ENCODE data around the gene ZNF324B. TPM values are rescaled to one million over a fixed set of nuclear protein-coding genes. Genes with fewer than 3 reads are reported as not detected.

The ZNF324B gene
- total and polyA plus RNA-seq, 10 of the 15 experiments (the other 5 are each of a cell fraction or from before 2014, with no cell fraction given): 0.11 to 12.8 (median 4.0) TPM

DNA sequence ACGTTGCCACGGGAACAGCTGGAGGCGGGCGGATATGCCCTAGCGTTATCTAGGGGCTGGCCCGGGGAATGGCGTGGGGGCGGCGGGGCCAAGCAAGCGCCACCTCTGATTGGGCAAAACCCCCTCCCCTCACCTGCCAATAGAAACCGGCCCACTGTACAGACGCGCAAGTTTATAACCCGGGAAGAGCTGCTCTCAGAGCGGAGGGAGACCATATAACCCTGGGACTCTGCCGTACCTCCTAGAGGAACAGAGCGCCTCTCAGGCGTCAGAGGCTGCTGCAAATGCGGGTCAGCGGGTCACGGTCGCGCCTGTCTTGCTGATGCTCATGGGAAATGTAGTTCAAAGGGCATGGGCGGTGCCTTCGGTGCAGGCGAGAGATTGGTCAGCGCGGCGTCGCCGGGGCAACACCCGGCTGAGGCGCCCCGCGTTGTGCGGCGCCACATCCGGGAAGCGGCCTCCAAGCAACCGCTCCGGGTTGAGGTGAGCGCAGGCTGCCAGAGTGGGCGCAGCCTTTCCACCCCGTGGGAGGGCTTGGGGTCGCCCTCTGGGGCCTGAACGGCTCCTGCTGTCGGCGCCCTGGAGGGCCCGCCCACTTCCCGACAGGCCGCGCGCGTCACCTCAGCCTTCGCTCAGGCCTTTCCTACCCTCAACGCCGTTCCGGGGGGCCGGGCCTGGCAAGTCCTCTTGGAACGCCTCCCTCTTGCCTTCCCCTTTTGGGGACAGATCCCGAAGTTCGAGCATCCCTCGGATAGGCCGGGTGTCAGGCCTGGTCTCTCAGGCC is 24.5 kb downstream of the ZNF324B start, which contains the start of gene ZNF446 (continued):
- no peak for TF ChIP-seq ZNF24 (IDR thresholded peaks at IDR 0.05)
- no peak for TF ChIP-seq HDAC2 (IDR thresholded peaks at IDR 0.05)
- TF ChIP-seq ZNF622 (IDR thresholded peaks at IDR 0.05): no peak
- TF ChIP-seq CHD4 (IDR thresholded peaks at IDR 0.05): no peak
- TF ChIP-seq, protein P1, sequence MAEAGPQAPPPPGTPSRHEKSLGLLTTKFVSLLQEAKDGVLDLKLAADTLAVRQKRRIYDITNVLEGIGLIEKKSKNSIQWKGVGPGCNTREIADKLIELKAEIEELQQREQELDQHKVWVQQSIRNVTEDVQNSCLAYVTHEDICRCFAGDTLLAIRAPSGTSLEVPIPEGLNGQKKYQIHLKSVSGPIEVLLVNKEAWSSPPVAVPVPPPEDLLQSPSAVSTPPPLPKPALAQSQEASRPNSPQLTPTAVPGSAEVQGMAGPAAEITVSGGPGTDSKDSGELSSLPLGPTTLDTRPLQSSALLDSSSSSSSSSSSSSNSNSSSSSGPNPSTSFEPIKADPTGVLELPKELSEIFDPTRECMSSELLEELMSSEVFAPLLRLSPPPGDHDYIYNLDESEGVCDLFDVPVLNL (IDR thresholded peaks at IDR 0.05; ENCODE audit: low read depth, low read length): no peak
- no peak for TF ChIP-seq CEBPB (IDR thresholded peaks at IDR 0.05; ENCODE audit: borderline replicate concordance in 1 of 2, low read depth in 2 of 2, low read length in 2 of 2)
- TF ChIP-seq TCF3 (IDR thresholded peaks at IDR 0.05; ENCODE audit: borderline replicate concordance, insufficient read depth, low read depth, low read length): peak; percentile 66; the same call in 1 of the 2 replicates
- TF ChIP-seq GABPA (IDR thresholded peaks at IDR 0.05; ENCODE audit: low read depth): peak; percentile 80
- no peak for TF ChIP-seq NFIC (IDR thresholded peaks at IDR 0.05; ENCODE audit: low read depth, low read length)
- no peak for TF ChIP-seq KDM1A (IDR thresholded peaks at IDR 0.05; ENCODE audit: borderline replicate concordance)
- peak; percentile 76 for TF ChIP-seq BCL3 (IDR thresholded peaks at IDR 0.05; ENCODE audit: borderline replicate concordance, insufficient read depth, low read depth, low read length, poor library complexity, severe bottlenecking)
- TF ChIP-seq NR2C1 (IDR thresholded peaks at IDR 0.05): peak; percentile 96
- TF ChIP-seq, protein P2, sequence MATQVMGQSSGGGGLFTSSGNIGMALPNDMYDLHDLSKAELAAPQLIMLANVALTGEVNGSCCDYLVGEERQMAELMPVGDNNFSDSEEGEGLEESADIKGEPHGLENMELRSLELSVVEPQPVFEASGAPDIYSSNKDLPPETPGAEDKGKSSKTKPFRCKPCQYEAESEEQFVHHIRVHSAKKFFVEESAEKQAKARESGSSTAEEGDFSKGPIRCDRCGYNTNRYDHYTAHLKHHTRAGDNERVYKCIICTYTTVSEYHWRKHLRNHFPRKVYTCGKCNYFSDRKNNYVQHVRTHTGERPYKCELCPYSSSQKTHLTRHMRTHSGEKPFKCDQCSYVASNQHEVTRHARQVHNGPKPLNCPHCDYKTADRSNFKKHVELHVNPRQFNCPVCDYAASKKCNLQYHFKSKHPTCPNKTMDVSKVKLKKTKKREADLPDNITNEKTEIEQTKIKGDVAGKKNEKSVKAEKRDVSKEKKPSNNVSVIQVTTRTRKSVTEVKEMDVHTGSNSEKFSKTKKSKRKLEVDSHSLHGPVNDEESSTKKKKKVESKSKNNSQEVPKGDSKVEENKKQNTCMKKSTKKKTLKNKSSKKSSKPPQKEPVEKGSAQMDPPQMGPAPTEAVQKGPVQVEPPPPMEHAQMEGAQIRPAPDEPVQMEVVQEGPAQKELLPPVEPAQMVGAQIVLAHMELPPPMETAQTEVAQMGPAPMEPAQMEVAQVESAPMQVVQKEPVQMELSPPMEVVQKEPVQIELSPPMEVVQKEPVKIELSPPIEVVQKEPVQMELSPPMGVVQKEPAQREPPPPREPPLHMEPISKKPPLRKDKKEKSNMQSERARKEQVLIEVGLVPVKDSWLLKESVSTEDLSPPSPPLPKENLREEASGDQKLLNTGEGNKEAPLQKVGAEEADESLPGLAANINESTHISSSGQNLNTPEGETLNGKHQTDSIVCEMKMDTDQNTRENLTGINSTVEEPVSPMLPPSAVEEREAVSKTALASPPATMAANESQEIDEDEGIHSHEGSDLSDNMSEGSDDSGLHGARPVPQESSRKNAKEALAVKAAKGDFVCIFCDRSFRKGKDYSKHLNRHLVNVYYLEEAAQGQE (IDR thresholded peaks at IDR 0.05; ENCODE audit: low read depth, low read length): no peak
- TF ChIP-seq ATF7 (IDR thresholded peaks at IDR 0.05; ENCODE audit: low read depth): peak; percentile 34; the same call in 1 of the 2 replicates
- no peak for TF ChIP-seq YY1 (IDR thresholded peaks at IDR 0.05; ENCODE audit: low read depth, low read length)
- TF ChIP-seq, protein P3, sequence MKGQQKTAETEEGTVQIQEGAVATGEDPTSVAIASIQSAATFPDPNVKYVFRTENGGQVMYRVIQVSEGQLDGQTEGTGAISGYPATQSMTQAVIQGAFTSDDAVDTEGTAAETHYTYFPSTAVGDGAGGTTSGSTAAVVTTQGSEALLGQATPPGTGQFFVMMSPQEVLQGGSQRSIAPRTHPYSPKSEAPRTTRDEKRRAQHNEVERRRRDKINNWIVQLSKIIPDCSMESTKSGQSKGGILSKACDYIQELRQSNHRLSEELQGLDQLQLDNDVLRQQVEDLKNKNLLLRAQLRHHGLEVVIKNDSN (IDR thresholded peaks at IDR 0.05; ENCODE audit: borderline replicate concordance, extremely low read length, insufficient read depth, low read depth, low read length): no peak
- peak; percentile 93 for TF ChIP-seq IKZF1 (conservative IDR thresholded peaks at IDR 0.05)
- TF ChIP-seq PML (IDR thresholded peaks at IDR 0.05; ENCODE audit: low read length): peak; percentile 74
- peak; percentile 83 for TF ChIP-seq NR2C2 (IDR thresholded peaks at IDR 0.05; ENCODE audit: borderline replicate concordance, control insufficient read depth, insufficient read length, low read depth)
- TF ChIP-seq NRF1 (conservative IDR thresholded peaks at IDR 0.05; ENCODE audit: low read depth, low read length): no peak
- peak; percentile 96 for TF ChIP-seq BMI1 (IDR thresholded peaks at IDR 0.05; ENCODE audit: borderline replicate concordance)
